Neural cell (in vitro differentiated cells): ENCODE results near the gene QRICH2. TPM values are rescaled to one million over a fixed set of nuclear protein-coding genes. Genes with fewer than 3 reads are reported as not detected.

Source experiments
- H2AFZ ChIP-seq: fragments of 200-600, 300-800 bp; sonication (generic), shearing (Covaris generic); 2 replicates; pipeline ENCODE4 v1.6.0; 2014; ENCODE audit warnings: low read depth, mild to moderate bottlenecking, antibody characterized with exemption, low read length, moderate library complexity
- H3F3A ChIP-seq: fragments of 200-600 bp; shearing (Covaris generic); 2 replicates; pipeline ENCODE4 v1.6.1; 2016; ENCODE audit warnings: mild to moderate bottlenecking, moderate library complexity, mixed read lengths, antibody characterized with exemption, low read length; ENCODE audit not compliant: insufficient read depth, poor library complexity, severe bottlenecking
- H3K27ac ChIP-seq: fragments of 200-600, 300-800 bp; sonication (generic), shearing (Covaris generic); 2 replicates; pipeline ENCODE4 v1.5.1; 2014; ENCODE audit warnings: mild to moderate bottlenecking, low read length, moderate library complexity
- H3K27me3 ChIP-seq: fragments of 300-800, 200-600 bp; sonication (generic), shearing (Covaris generic); 2 replicates; pipeline ENCODE4 v1.6.0; 2014; ENCODE audit warnings: mild to moderate bottlenecking, low read depth, low read length, moderate library complexity; ENCODE audit not compliant: insufficient read depth
- H3K36me3 ChIP-seq: fragments of 300-800, 200-600 bp; sonication (generic), shearing (Covaris generic); 2 replicates; pipeline ENCODE4 v1.5.1; 2014; ENCODE audit warnings: mild to moderate bottlenecking, antibody characterized with exemption, low read length, moderate library complexity; ENCODE audit not compliant: insufficient read depth
- H3K4me2 ChIP-seq: fragments of 300-800, 200-600 bp; sonication (generic), shearing (Covaris generic); 2 replicates; pipeline ENCODE4 v1.6.0; 2014; ENCODE audit warnings: mild to moderate bottlenecking, low read length
- H3K4me3 ChIP-seq: fragments of 300-800, 200-600 bp; sonication (generic), shearing (Covaris generic); 2 replicates; pipeline ENCODE4 v1.5.1; 2014; ENCODE audit warnings: mild to moderate bottlenecking, low read length, moderate library complexity
- H3K79me2 ChIP-seq: fragments of 200-600 bp; shearing (Covaris generic); replicated peaks from 2 replicates; pipeline ENCODE4 v1.6.0; 2014; ENCODE audit warnings: mild to moderate bottlenecking, low read length, moderate library complexity; ENCODE audit not compliant: insufficient read depth
- H3K9ac ChIP-seq: fragments of 300-800, 200-600 bp; sonication (generic), shearing (Covaris generic); 2 replicates; pipeline ENCODE4 v1.6.1; 2016; ENCODE audit warnings: mild to moderate bottlenecking, low read length, mixed read lengths
- H3K9me2 ChIP-seq: fragments of 200-600 bp; shearing (Covaris generic); 2 replicates; pipeline ENCODE4 v1.6.1; 2016; ENCODE audit warnings: mild to moderate bottlenecking, low read length, mixed read lengths; ENCODE audit not compliant: insufficient read depth
- H3K9me3 ChIP-seq: fragments of 200-600, 300-800 bp; sonication (generic), shearing (Covaris generic); 2 replicates; pipeline ENCODE4 v1.6.1; 2016; ENCODE audit warnings: mild to moderate bottlenecking, mixed run types, low read length, moderate library complexity, mixed read lengths
- H4K20me1 ChIP-seq: fragments of 200-600 bp; shearing (Covaris generic); 2 replicates; pipeline ENCODE4 v1.6.1; 2016; ENCODE audit warnings: mild to moderate bottlenecking, mixed run types; ENCODE audit not compliant: insufficient read depth
- EP300 ChIP-seq: fragments of 450-650 bp; conservative IDR thresholded peaks from 2 replicates; pipeline ENCODE4 v1.6.1; 2014; ENCODE audit warnings: antibody characterized with exemption, mild to moderate bottlenecking, moderate library complexity; ENCODE audit not compliant: poor library complexity, severe bottlenecking
- EZH2 ChIP-seq: fragments of 200-600, 300-800 bp; shearing (Covaris generic), sonication (generic); IDR thresholded peaks from 2 replicates; pipeline ENCODE4 v1.6.1; 2014; ENCODE audit warnings: antibody characterized with exemption, low read length, borderline replicate concordance, mild to moderate bottlenecking; ENCODE audit not compliant: insufficient read depth, poor library complexity, severe bottlenecking
- MXI1 ChIP-seq: fragments of 450-650 bp; conservative IDR thresholded peaks from 2 replicates; pipeline ENCODE4 v1.6.1; 2014; ENCODE audit warnings: antibody characterized with exemption, mild to moderate bottlenecking; ENCODE audit not compliant: poor library complexity, severe bottlenecking
- POLR2AphosphoS5 ChIP-seq: IDR thresholded peaks from 2 replicates; pipeline ENCODE4 v1.6.1; 2012
- RAD21 ChIP-seq: fragments of 450-650 bp; conservative IDR thresholded peaks from 2 replicates; pipeline ENCODE4 v1.6.1; 2014; ENCODE audit warnings: antibody characterized with exemption, mild to moderate bottlenecking, moderate library complexity
- SMC3 ChIP-seq: fragments of 450-650 bp; conservative IDR thresholded peaks from 2 replicates; pipeline ENCODE4 v1.6.1; 2014; ENCODE audit warnings: antibody characterized with exemption, mild to moderate bottlenecking, moderate library complexity; ENCODE audit not compliant: poor library complexity
- TAF1 ChIP-seq: IDR thresholded peaks from 2 replicates; pipeline ENCODE4 v1.6.1; 2012; ENCODE audit warnings: low read depth
- polyA plus RNA-seq: library from polyadenylated mRNA; depleted of rRNA; stranded (reverse); fragments of >200 nt; gene quantifications from 2 replicates; pipeline ENCODE4 v1.2.3, GENCODE V29; 2014
- TF ChIP-seq, protein P1 (sequence below): IDR thresholded peaks from 2 replicates; pipeline ENCODE4 v1.6.1; 2012; ENCODE audit warnings: borderline replicate concordance
- TF ChIP-seq, protein P2 (sequence below): fragments of 450-650 bp; IDR thresholded peaks from 2 replicates; pipeline ENCODE4 v1.5.1; 2014; ENCODE audit warnings: antibody characterized with exemption, mild to moderate bottlenecking, moderate library complexity; ENCODE audit not compliant: poor library complexity, severe bottlenecking

Gene QRICH2
- polyA plus RNA-seq, 1 donor from 2014 or later, result 17.3 TPM

DNA sequence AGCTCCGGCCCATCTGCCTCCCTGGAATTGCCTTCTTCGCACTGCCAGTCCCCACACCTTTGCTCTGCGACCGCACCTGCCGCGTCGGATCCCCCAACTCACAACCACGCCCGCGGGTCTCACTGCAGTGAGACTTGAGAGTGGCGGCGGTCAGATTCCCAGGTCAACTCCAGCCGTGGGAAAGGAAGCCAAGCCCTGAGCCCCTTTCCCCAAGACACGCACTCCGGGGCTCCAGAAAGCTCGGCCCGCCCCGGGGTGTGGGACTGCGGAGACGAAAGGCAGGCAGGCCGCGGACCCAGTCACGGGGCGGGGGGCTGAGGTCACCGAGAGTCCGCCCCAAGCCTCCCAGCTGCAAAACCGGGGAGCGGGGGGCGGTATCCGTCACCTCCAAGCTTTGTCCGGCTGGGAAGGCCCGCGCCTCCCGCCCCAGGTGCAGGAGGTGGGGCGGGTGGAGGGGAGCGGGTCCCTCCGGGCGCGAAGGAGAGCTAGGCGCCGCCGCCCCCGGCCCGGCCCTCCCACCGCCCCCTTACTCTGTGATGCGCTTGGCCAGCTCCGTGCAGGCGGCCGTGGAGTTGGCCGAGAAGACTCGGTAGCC is 45.0 kb upstream of the QRICH2 start:
- Histone ChIP-seq H4K20me1 (no peaks in the 10 kb centered on the region), H3K9ac (peak overlapping the region; percentile 82), H3K27me3 (no peaks in the 10 kb centered on the region), H3K4me3 (peak overlapping the region; percentile 98), H3K79me2 (peaks cover 9% of the 10 kb centered on the region), H3F3A (no peaks in the 10 kb centered on the region), H3K27ac (peak overlapping the region; percentile 78), H3K4me2 (peak overlapping the region; percentile 78), H2AFZ (peak overlapping the region; percentile 89), H3K36me3 (no peaks in the 10 kb centered on the region), H3K9me2 (no peaks in the 10 kb centered on the region), H3K9me3 (no peaks in the 10 kb centered on the region)
- no peak for TF ChIP-seq MXI1
- TF ChIP-seq POLR2AphosphoS5, result no peak
- no peak for TF ChIP-seq RAD21
- TF ChIP-seq, protein P1, sequence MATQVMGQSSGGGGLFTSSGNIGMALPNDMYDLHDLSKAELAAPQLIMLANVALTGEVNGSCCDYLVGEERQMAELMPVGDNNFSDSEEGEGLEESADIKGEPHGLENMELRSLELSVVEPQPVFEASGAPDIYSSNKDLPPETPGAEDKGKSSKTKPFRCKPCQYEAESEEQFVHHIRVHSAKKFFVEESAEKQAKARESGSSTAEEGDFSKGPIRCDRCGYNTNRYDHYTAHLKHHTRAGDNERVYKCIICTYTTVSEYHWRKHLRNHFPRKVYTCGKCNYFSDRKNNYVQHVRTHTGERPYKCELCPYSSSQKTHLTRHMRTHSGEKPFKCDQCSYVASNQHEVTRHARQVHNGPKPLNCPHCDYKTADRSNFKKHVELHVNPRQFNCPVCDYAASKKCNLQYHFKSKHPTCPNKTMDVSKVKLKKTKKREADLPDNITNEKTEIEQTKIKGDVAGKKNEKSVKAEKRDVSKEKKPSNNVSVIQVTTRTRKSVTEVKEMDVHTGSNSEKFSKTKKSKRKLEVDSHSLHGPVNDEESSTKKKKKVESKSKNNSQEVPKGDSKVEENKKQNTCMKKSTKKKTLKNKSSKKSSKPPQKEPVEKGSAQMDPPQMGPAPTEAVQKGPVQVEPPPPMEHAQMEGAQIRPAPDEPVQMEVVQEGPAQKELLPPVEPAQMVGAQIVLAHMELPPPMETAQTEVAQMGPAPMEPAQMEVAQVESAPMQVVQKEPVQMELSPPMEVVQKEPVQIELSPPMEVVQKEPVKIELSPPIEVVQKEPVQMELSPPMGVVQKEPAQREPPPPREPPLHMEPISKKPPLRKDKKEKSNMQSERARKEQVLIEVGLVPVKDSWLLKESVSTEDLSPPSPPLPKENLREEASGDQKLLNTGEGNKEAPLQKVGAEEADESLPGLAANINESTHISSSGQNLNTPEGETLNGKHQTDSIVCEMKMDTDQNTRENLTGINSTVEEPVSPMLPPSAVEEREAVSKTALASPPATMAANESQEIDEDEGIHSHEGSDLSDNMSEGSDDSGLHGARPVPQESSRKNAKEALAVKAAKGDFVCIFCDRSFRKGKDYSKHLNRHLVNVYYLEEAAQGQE, result no peak
- TF ChIP-seq EP300, result no peak
- TF ChIP-seq, protein P2, sequence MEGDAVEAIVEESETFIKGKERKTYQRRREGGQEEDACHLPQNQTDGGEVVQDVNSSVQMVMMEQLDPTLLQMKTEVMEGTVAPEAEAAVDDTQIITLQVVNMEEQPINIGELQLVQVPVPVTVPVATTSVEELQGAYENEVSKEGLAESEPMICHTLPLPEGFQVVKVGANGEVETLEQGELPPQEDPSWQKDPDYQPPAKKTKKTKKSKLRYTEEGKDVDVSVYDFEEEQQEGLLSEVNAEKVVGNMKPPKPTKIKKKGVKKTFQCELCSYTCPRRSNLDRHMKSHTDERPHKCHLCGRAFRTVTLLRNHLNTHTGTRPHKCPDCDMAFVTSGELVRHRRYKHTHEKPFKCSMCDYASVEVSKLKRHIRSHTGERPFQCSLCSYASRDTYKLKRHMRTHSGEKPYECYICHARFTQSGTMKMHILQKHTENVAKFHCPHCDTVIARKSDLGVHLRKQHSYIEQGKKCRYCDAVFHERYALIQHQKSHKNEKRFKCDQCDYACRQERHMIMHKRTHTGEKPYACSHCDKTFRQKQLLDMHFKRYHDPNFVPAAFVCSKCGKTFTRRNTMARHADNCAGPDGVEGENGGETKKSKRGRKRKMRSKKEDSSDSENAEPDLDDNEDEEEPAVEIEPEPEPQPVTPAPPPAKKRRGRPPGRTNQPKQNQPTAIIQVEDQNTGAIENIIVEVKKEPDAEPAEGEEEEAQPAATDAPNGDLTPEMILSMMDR, result no peak
- no peak for TF ChIP-seq SMC3
- no peak for TF ChIP-seq EZH2
- TF ChIP-seq TAF1, result no peak

DNA sequence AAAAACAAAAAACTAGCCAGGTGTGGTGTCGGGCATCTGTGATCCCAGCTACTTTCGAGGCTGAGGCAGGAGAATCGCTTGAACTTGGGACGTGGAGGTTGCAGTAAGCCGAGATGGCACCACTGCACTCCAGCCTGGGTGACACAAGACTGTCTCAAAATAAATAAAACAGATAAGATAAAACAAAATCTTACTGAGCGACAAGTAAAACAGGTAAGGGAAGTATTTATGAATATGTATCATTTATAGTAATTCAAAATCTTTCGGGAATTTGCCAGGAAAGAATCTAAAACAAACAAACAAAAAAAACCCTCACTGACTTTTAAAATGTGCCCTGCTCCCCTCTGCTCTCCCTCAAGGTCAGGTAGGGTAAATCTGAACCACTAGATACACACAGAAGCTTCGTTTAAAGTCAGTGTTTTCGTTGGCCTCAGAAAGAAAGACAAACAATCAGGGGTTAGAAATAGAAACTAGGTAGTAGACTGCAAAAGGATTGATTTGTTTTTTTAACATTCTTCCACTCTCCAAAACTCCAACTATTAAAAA is 43.5 kb upstream of the QRICH2 start:
- H3K4me3 ChIP-seq, result peak overlapping the region; percentile 98
- H3K27me3 ChIP-seq, result no peaks in the 10 kb centered on the region

More for the DNA sequence above, 43.5 kb upstream of the QRICH2 start:
- Histone ChIP-seq H3K9me3 (no peaks in the 10 kb centered on the region), H2AFZ (no peak overlapping the region), H3K36me3 (no peaks in the 10 kb centered on the region), H4K20me1 (no peaks in the 10 kb centered on the region), H3K9ac (no peak overlapping the region), H3K9me2 (no peaks in the 10 kb centered on the region), H3K4me2 (no peak overlapping the region), H3K79me2 (peaks cover 9% of the 10 kb centered on the region), H3K27ac (no peak overlapping the region), H3F3A (no peaks in the 10 kb centered on the region)
- TF ChIP-seq MXI1, result no peak
- TF ChIP-seq EZH2, result no peak
- no peak for TF ChIP-seq RAD21
- TF ChIP-seq, protein P2, result no peak
- no peak for TF ChIP-seq POLR2AphosphoS5
- no peak for TF ChIP-seq TAF1
- TF ChIP-seq, protein P1, result no peak
- no peak for TF ChIP-seq SMC3
- no peak for TF ChIP-seq EP300
